Measurements from ENCODE around the gene GRIP2. TPM values are rescaled to one million over a fixed set of nuclear protein-coding genes. Genes with fewer than 3 reads are reported as not detected.
A peak's percentile ranks its signal among the peaks of the same experiment; 100 is the strongest.

Gene GRIP2
- polyA plus RNA-seq, 1 donor (not counting 4 experiments of a cell fraction or from before 2014, with no cell fraction given) = 0.01 TPM

DNA sequence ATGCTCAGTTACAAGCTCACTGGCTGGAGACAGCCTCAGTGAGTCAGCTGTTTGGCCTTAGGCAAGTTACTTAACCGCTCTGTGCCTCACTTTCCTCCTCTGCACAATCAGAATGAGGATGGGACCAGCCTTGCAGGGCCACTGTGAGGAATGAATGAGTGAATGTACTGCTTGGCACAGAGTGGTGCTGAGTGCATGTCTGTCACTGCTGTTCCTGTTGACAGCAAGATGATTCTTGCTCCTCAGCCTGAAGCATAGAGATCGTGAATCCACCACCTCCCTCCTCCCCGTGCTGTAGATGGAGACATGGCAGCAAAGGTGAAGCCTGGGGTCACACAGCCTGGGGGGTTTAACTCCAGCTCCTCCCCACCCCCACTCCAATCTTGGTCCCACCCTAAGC, 14.6 kb upstream of the GRIP2 start:
- H3K4me3 ChIP-seq (ENCODE audit: control insufficient read depth in 2 of 3, extremely low read depth in 1 of 3, insufficient read depth in 2 of 3, low read depth in 1 of 3, low read length in 3 of 3) = no peak overlapping the region
- peak; percentile 59 for FAIRE-seq
- H4K20me1 ChIP-seq (ENCODE audit: control insufficient read depth, extremely low read depth, insufficient read depth, low read length) = no peaks in the 10 kb centered on the region
- no peak overlapping the region for H3K4me2 ChIP-seq (ENCODE audit: control insufficient read depth, extremely low read depth, insufficient read depth, low read depth, low read length)
- H3K9me1 ChIP-seq (ENCODE audit: control insufficient read depth, extremely low read depth, insufficient read depth, low read length) = no peaks in the 10 kb centered on the region
- H2AFZ ChIP-seq (ENCODE audit: control insufficient read depth, low read length) = no peak overlapping the region
- dilution Hi-C loops (cut with MboI; ENCODE audit: extremely low pct_ligation_motif_present, low sequenced_read_pairs) = no loop called here
- H3K9ac ChIP-seq (ENCODE audit: control insufficient read depth, extremely low read depth, insufficient read depth, low read length) = no peak overlapping the region
- H3K27me3 ChIP-seq (ENCODE audit: control insufficient read depth, extremely low read depth, insufficient read depth, low read length) = peaks cover 44% of the 10 kb centered on the region
- H3K9me3 ChIP-seq (ENCODE audit: control insufficient read depth, low read depth, low read length) = no peaks in the 10 kb centered on the region
- H3K27ac ChIP-seq (ENCODE audit: control insufficient read depth, insufficient read depth, low read length) = no peak overlapping the region
- H3K79me2 ChIP-seq (ENCODE audit: control insufficient read depth, insufficient read depth, low read length) = no peaks in the 10 kb centered on the region
- peaks cover 10% of the 10 kb centered on the region for H3K4me1 ChIP-seq (ENCODE audit: control insufficient read depth, extremely low read depth, insufficient read depth, low read length)
- no peak for TF ChIP-seq EZH2 (IDR thresholded peaks at IDR 0.05; ENCODE audit: low read length)
- TF ChIP-seq, protein P1, sequence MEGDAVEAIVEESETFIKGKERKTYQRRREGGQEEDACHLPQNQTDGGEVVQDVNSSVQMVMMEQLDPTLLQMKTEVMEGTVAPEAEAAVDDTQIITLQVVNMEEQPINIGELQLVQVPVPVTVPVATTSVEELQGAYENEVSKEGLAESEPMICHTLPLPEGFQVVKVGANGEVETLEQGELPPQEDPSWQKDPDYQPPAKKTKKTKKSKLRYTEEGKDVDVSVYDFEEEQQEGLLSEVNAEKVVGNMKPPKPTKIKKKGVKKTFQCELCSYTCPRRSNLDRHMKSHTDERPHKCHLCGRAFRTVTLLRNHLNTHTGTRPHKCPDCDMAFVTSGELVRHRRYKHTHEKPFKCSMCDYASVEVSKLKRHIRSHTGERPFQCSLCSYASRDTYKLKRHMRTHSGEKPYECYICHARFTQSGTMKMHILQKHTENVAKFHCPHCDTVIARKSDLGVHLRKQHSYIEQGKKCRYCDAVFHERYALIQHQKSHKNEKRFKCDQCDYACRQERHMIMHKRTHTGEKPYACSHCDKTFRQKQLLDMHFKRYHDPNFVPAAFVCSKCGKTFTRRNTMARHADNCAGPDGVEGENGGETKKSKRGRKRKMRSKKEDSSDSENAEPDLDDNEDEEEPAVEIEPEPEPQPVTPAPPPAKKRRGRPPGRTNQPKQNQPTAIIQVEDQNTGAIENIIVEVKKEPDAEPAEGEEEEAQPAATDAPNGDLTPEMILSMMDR (optimal IDR thresholded peaks at IDR 0.05 in 1 of 3, IDR thresholded peaks at IDR 0.05 in 1 of 3, conservative IDR thresholded peaks at IDR 0.05 in 1 of 3; ENCODE audit: extremely low read depth in 1 of 3, insufficient read depth in 2 of 3, low read length in 3 of 3) = no peak
- no peak for DNase-seq (ENCODE audit: low read depth, low spot score)
- H3K36me3 ChIP-seq (ENCODE audit: control insufficient read depth in 2 of 2, extremely low read depth in 1 of 2, insufficient read depth in 2 of 2, low read length in 2 of 2) = no peaks in the 10 kb centered on the region

DNA sequence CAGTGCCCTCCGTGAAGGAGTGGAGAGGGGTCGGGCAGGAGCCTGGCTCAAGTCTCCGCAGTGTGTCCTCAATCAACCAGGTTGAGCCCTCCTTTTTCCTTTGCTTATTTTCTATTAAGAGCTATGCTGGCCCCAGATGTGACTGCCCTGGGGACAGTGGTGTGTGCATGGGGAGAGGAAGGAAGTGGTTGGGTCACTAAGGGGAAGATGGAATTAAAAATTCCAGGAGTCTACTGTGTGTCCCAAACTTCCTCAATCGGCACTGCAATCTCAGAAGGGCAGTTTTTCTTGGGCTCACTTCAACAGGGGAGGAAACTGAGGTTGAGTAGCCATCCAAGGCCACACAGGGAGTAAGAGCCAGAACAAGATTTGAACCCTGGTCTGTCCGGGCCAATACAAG, 13.7 kb upstream of the GRIP2 start:
- no peak overlapping the region for H3K4me3 ChIP-seq (ENCODE audit: control insufficient read depth in 2 of 3, extremely low read depth in 1 of 3, insufficient read depth in 2 of 3, low read depth in 1 of 3, low read length in 3 of 3)
- no peaks in the 10 kb centered on the region for H3K36me3 ChIP-seq (ENCODE audit: control insufficient read depth in 2 of 2, extremely low read depth in 1 of 2, insufficient read depth in 2 of 2, low read length in 2 of 2)
- no peaks in the 10 kb centered on the region for H4K20me1 ChIP-seq (ENCODE audit: control insufficient read depth, extremely low read depth, insufficient read depth, low read length)
- FAIRE-seq = no peak
- H3K4me1 ChIP-seq (ENCODE audit: control insufficient read depth, extremely low read depth, insufficient read depth, low read length) = peaks cover 10% of the 10 kb centered on the region
- no peak overlapping the region for H3K27ac ChIP-seq (ENCODE audit: control insufficient read depth, insufficient read depth, low read length)
- DNase-seq (ENCODE audit: low read depth, low spot score) = no peak
- H3K4me2 ChIP-seq (ENCODE audit: control insufficient read depth, extremely low read depth, insufficient read depth, low read depth, low read length) = no peak overlapping the region
- no peaks in the 10 kb centered on the region for H3K79me2 ChIP-seq (ENCODE audit: control insufficient read depth, insufficient read depth, low read length)
- dilution Hi-C loops (cut with MboI; ENCODE audit: extremely low pct_ligation_motif_present, low sequenced_read_pairs) = no loop called here
- H3K27me3 ChIP-seq (ENCODE audit: control insufficient read depth, extremely low read depth, insufficient read depth, low read length) = peaks cover 44% of the 10 kb centered on the region
- no peak overlapping the region for H2AFZ ChIP-seq (ENCODE audit: control insufficient read depth, low read length)
- no peak for TF ChIP-seq EZH2 (IDR thresholded peaks at IDR 0.05; ENCODE audit: low read length)
- TF ChIP-seq, protein P1 (optimal IDR thresholded peaks at IDR 0.05 in 1 of 3, IDR thresholded peaks at IDR 0.05 in 1 of 3, conservative IDR thresholded peaks at IDR 0.05 in 1 of 3; ENCODE audit: extremely low read depth in 1 of 3, insufficient read depth in 2 of 3, low read length in 3 of 3) = no peak
- no peaks in the 10 kb centered on the region for H3K9me3 ChIP-seq (ENCODE audit: control insufficient read depth, low read depth, low read length)
- H3K9ac ChIP-seq (ENCODE audit: control insufficient read depth, extremely low read depth, insufficient read depth, low read length) = no peak overlapping the region
- no peaks in the 10 kb centered on the region for H3K9me1 ChIP-seq (ENCODE audit: control insufficient read depth, extremely low read depth, insufficient read depth, low read length)
